IPS-NIHi11 (cell line): ENCODE data around the gene BCAS1.
A peak's percentile ranks its signal among the peaks of the same experiment; 100 is the strongest.
"Not testable (repeated sequence)": the region's sequence is repeated elsewhere in the genome, so short reads cannot be mapped to it uniquely, and the experiment has no call there.

Experiments
- DNase-seq: peaks from one replicate; pipeline ENCODE4 v3.0.0; 2012; ENCODE audit warnings: mixed read lengths, low spot score

Gene BCAS1

GRCh38 chr20:53941680-53942471 lies 128.5 kb downstream of the BCAS1 start:
- peak; percentile 61 for DNase-seq

- DNase-seq, result no peak
Observed at GRCh38 chr20:53940907-53941545, 129.4 kb downstream of the BCAS1 start.

GRCh38 chr20:53940360-53940702 lies 130.1 kb downstream of the BCAS1 start:
- DNase-seq, result no peak

- DNase-seq, result peak; percentile 79
Observed at GRCh38 chr20:53939572-53940359, 130.6 kb downstream of the BCAS1 start.

GRCh38 chr20:53939190-53939571 lies 131.2 kb downstream of the BCAS1 start:
- no peak for DNase-seq

GRCh38 chr20:53938739-53939138 lies 131.7 kb downstream of the BCAS1 start:
- no peak for DNase-seq

GRCh38 chr20:53937929-53938367 lies 132.4 kb downstream of the BCAS1 start:
- no peak for DNase-seq

GRCh38 chr20:53937339-53937741 lies 133.1 kb downstream of the BCAS1 start:
- no peak for DNase-seq

- DNase-seq, result no peak
Observed at GRCh38 chr20:53935344-53936084, 134.9 kb downstream of the BCAS1 start.

- DNase-seq, result peak; percentile 46
Observed at GRCh38 chr20:53934421-53935343, 135.7 kb downstream of the BCAS1 start.

GRCh38 chr20:53933232-53933846 lies 137.1 kb downstream of the BCAS1 start:
- DNase-seq, result no peak

GRCh38 chr20:53932655-53933192 lies 137.7 kb downstream of the BCAS1 start:
- not testable (repeated sequence) for DNase-seq

GRCh38 chr20:53931597-53931996 lies 138.8 kb downstream of the BCAS1 start:
- DNase-seq, result no peak

- DNase-seq, result no peak
Observed at GRCh38 chr20:53930651-53931504, 139.5 kb downstream of the BCAS1 start.

- DNase-seq, result no peak
Observed at GRCh38 chr20:53929974-53930650, 140.3 kb downstream of the BCAS1 start.

- DNase-seq, result no peak
Observed at GRCh38 chr20:53929399-53929798, 141.0 kb downstream of the BCAS1 start.

- DNase-seq, result no peak
Observed at GRCh38 chr20:53927990-53928389, 142.4 kb downstream of the BCAS1 start.

GRCh38 chr20:53926428-53927028 lies 143.9 kb downstream of the BCAS1 start:
- DNase-seq, result no peak
